Liver (tissue), 9 donors: ENCODE results near the gene ZBTB12. TPM values are rescaled to one million over a fixed set of nuclear protein-coding genes. Genes with fewer than 3 reads are reported as not detected.

Source experiments
- DNase-seq: peaks from one replicate; pipeline ENCODE4 v3.0.0-alpha.2; 2017; ENCODE audit warnings: low spot score
- H3K27ac ChIP-seq, 2 donors: one replicate each; pipeline ENCODE4 v1.7.0; 2013; ENCODE audit warnings: inconsistent platforms in 2 of 2, low read length in 2 of 2, control low read depth in 1 of 2, low read depth in 1 of 2, mild to moderate bottlenecking in 1 of 2
- H3K27me3 ChIP-seq, 4 donors: one replicate each; pipeline versions ENCODE4 v1.6.1 to v1.7.0; 2013; ENCODE audit warnings: low read length in 3 of 4, inconsistent platforms in 1 of 4, mild to moderate bottlenecking in 1 of 4, moderate library complexity in 1 of 4; ENCODE audit not compliant: control insufficient read depth in 4 of 4, insufficient read depth in 4 of 4
- H3K36me3 ChIP-seq, 4 donors: one replicate each; pipeline versions ENCODE4 v1.6.1 to v1.7.0; 2013; ENCODE audit warnings: low read length in 3 of 4, mild to moderate bottlenecking in 3 of 4, low read depth in 1 of 4, moderate library complexity in 1 of 4; ENCODE audit not compliant: control insufficient read depth in 4 of 4, insufficient read depth in 3 of 4
- H3K4me1 ChIP-seq, 4 donors: one replicate each; pipeline versions ENCODE4 v1.6.1 to v1.7.0; 2013; ENCODE audit warnings: low read length in 3 of 4, mild to moderate bottlenecking in 3 of 4, moderate library complexity in 1 of 4; ENCODE audit not compliant: control insufficient read depth in 4 of 4, insufficient read depth in 4 of 4
- H3K4me3 ChIP-seq, 3 donors: one replicate each; pipeline versions ENCODE4 v1.6.1 to v1.7.0; 2013; ENCODE audit warnings: low read length in 3 of 3, control low read depth in 1 of 3, low read depth in 1 of 3, mild to moderate bottlenecking in 1 of 3
- H3K9ac ChIP-seq, 2 donors: one replicate each; pipeline ENCODE4 v1.7.0; 2013; ENCODE audit warnings: low read length in 2 of 2, mild to moderate bottlenecking in 2 of 2, moderate library complexity in 2 of 2, control low read depth in 1 of 2, low read depth in 1 of 2
- H3K9me3 ChIP-seq, 4 donors: one replicate each; pipeline versions ENCODE4 v1.6.1 to v1.7.0; 2013; ENCODE audit warnings: low read length in 3 of 4; ENCODE audit not compliant: control insufficient read depth in 4 of 4
- EGR1 ChIP-seq, 2 donors: IDR thresholded peaks; 2 replicates each; pipeline ENCODE4 v1.6.1; 2016 to 2018; ENCODE audit warnings: antibody characterized with exemption in 2 of 2, low read depth in 2 of 2
- FOXA1 ChIP-seq: IDR thresholded peaks from 2 replicates; pipeline ENCODE4 v1.6.1; 2016; ENCODE audit warnings: antibody characterized with exemption
- FOXA2 ChIP-seq: IDR thresholded peaks from 2 replicates; pipeline ENCODE4 v1.6.1; 2016; ENCODE audit warnings: antibody characterized with exemption
- GABPA ChIP-seq, 2 donors: IDR thresholded peaks in 1 of 2; conservative IDR thresholded peaks in 1 of 2; 2 replicates each; pipeline ENCODE4 v1.6.1; 2016; ENCODE audit warnings: antibody characterized with exemption in 2 of 2, mild to moderate bottlenecking in 1 of 2, moderate library complexity in 1 of 2
- HNF4A ChIP-seq, 2 donors: conservative IDR thresholded peaks; 2 replicates each; pipeline ENCODE4 v1.6.1; 2016; ENCODE audit warnings: antibody characterized with exemption in 2 of 2, mild to moderate bottlenecking in 2 of 2
- HNF4G ChIP-seq: IDR thresholded peaks from 2 replicates; pipeline ENCODE4 v1.6.1; 2016; ENCODE audit warnings: antibody characterized with exemption
- JUND ChIP-seq, 2 donors: IDR thresholded peaks; 2 replicates each; pipeline ENCODE4 v1.6.1; 2016; ENCODE audit warnings: antibody characterized with exemption in 2 of 2
- MAX ChIP-seq: IDR thresholded peaks from 2 replicates; pipeline ENCODE4 v1.6.1; 2016; ENCODE audit warnings: antibody characterized with exemption
- NR2F2 ChIP-seq: IDR thresholded peaks from 2 replicates; pipeline ENCODE4 v1.6.1; 2016; ENCODE audit warnings: antibody characterized with exemption
- REST ChIP-seq: IDR thresholded peaks from 2 replicates; pipeline ENCODE4 v1.6.1; 2016; ENCODE audit warnings: antibody characterized with exemption, mild to moderate bottlenecking
- RXRA ChIP-seq, 2 donors: IDR thresholded peaks; 2 replicates each; pipeline ENCODE4 v1.6.1; 2017 to 2018; ENCODE audit warnings: antibody characterized with exemption in 2 of 2, mild to moderate bottlenecking in 1 of 2
- SP1 ChIP-seq: IDR thresholded peaks from 2 replicates; pipeline ENCODE4 v1.6.1; 2018; ENCODE audit warnings: antibody characterized with exemption, mild to moderate bottlenecking
- TAF1 ChIP-seq: conservative IDR thresholded peaks from 2 replicates; pipeline ENCODE4 v1.6.1; 2016; ENCODE audit warnings: antibody characterized with exemption, mild to moderate bottlenecking
- YY1 ChIP-seq: IDR thresholded peaks from 2 replicates; pipeline ENCODE4 v1.6.1; 2016; ENCODE audit warnings: antibody characterized with exemption, mild to moderate bottlenecking
- ZBTB33 ChIP-seq: IDR thresholded peaks from 2 replicates; pipeline ENCODE4 v1.6.1; 2016; ENCODE audit warnings: antibody characterized with exemption
- WGBS: extraction: QIAGEN DNeasy Blood & Tissue Kit; methylation state at CpG from one replicate; pipeline ENCODE4 v1.1.7; 2013; 5-methylcytosine and 5-hydroxymethylcytosine counted together
- polyA plus RNA-seq, 2 donors: library from polyadenylated mRNA; stranded (reverse) in 1 of 2; unstranded in 1 of 2; fragments of 200-250 nt in 1 of 2; fragments of >200 nt in 1 of 2; fragmentation: Nextera tagmentation in 1 of 2; extraction: Ambion mirVana in 1 of 2; gene quantifications; one replicate each; pipeline versions ENCODE4 v1.2.1 to v1.2.3, GENCODE V29; 2013 to 2015
- total RNA-seq, 2 donors: library from RNA; depleted of rRNA; stranded (reverse); fragments of >200 nt; gene quantifications; one replicate each; pipeline ENCODE4 v1.2.3, GENCODE V29; 2014
- donor health status: healthy.
- donor health status: healthy.
- donor health status: healthy.
- donor health status: healthy.
- donor health status: healthy.

The ZBTB12 gene
- total and polyA plus RNA-seq, 4 donors = 0.25 to 2.3 (median 0.83) TPM; not detected in 1

- peak overlapping the region; percentile 57 to 93 (median 89) for H3K4me3 ChIP-seq
These were observed 26.2 kb upstream of the ZBTB12 start for GRCh38 chr6:31927863-31928671.

GRCh38 chr6:31927242-31927862, 25.5 kb upstream of the ZBTB12 start, which contains the start of gene C2:
TSS of gene C2 (plus strand) at chr6:31927717. CDS start at chr6:31927753, 36 bp downstream.
- H3K27ac ChIP-seq = peak within 1 kb of the TSS; percentile 95 to 96
- H3K9ac ChIP-seq = peak within 1 kb of the TSS; percentile 90 to 96
- peaks cover 0 to 6% (median under 1%) of the 10 kb centered on the region in 4 donors for H3K36me3 ChIP-seq
- peak within 1 kb of the TSS; percentile 57 to 93 (median 89) for H3K4me3 ChIP-seq
- H3K27me3 ChIP-seq = no peaks in the 10 kb centered on the region
- 23% methylated on average over 11 of the region's 11 CpGs for WGBS
- H3K4me1 ChIP-seq = peaks cover 4 to 25% (median 14%) of the 10 kb centered on the region in 4 donors
- peak; percentile 62 for DNase-seq
- H3K9me3 ChIP-seq = no peaks in the 10 kb centered on the region
- TF ChIP-seq JUND (IDR thresholded peaks at IDR 0.05) (peak; percentile 64 to 82), EGR1 (IDR thresholded peaks at IDR 0.05; ENCODE audit: low read depth in 2 of 2) (peak; percentile 34 to 67), FOXA1 (peak; percentile 86), HNF4G (peak; percentile 61), SP1 (peak; percentile 98), ZBTB33 (peak; percentile 94), HNF4A (conservative IDR thresholded peaks at IDR 0.05) (peak; percentile 90 to 92), FOXA2 (peak; percentile 92), RXRA (IDR thresholded peaks at IDR 0.05) (peak; percentile 87 to 89), YY1 (peak; percentile 56), GABPA (IDR thresholded peaks at IDR 0.05 in 1 of 2, conservative IDR thresholded peaks at IDR 0.05 in 1 of 2) (peak in 1 of 2 donors; percentile 68), MAX (peak; percentile 93), NR2F2 (peak; percentile 59), TAF1 (peak; percentile 50), REST (peak; percentile 71)

More at GRCh38 chr6:31927863-31928671, 26.2 kb upstream of the ZBTB12 start:
- Histone ChIP-seq H3K27me3 (no peaks in the 10 kb centered on the region), H3K4me1 (peaks cover 4 to 24% (median 14%) of the 10 kb centered on the region in 4 donors), H3K27ac (peak overlapping the region; percentile 95 to 96), H3K9ac (peak overlapping the region; percentile 90 to 96), H3K36me3 (peaks cover 0 to 6% (median 2%) of the 10 kb centered on the region in 4 donors), H3K9me3 (no peaks in the 10 kb centered on the region)
- DNase-seq = no peak
- 24% methylated on average over 11 of the region's 11 CpGs for WGBS
- TF ChIP-seq NR2F2 = no peak
- no peak for TF ChIP-seq SP1
- TF ChIP-seq REST = no peak
